NB4 (cell line): ENCODE data around the gene TNRC18.

ENCODE experiments used
- CTCF ChIP-seq: IDR thresholded peaks from one replicate; pipeline ENCODE4 v1.5.1; 2012; ENCODE audit warnings: low read depth, low read length
- MYC ChIP-seq: IDR thresholded peaks from 2 replicates; pipeline ENCODE4 v1.6.1; 2011; ENCODE audit warnings: low read depth, low read length
- POLR2A ChIP-seq: IDR thresholded peaks from 2 replicates; pipeline ENCODE4 v1.6.1; 2011; ENCODE audit warnings: mild to moderate bottlenecking; ENCODE audit not compliant: insufficient read length; ENCODE audit errors: extremely low read depth

GRCh38 chr7:5421714-5422395 is 1.8 kb downstream of the TNRC18 start:
- TF ChIP-seq CTCF (no peak), POLR2A (no peak), MYC (no peak)
